ENCODE results near the gene SLC44A2. TPM values are rescaled to one million over a fixed set of nuclear protein-coding genes. Genes with fewer than 3 reads are reported as not detected.

Gene SLC44A2
- total and polyA plus RNA-seq, 2 experiments from 2014 or later, result 44.4 to 91.3 TPM

- DNase-seq (ENCODE audit: low spot score), result no peak
- H4K20me1 ChIP-seq (ENCODE audit: insufficient read depth, poor library complexity, severe bottlenecking), result peaks cover 62% of the 10 kb centered on the region
- TF ChIP-seq EZH2phosphoT487 (IDR thresholded peaks at IDR 0.05; ENCODE audit: low read depth, severe bottlenecking, unreplicated experiment), result no peak
- TF ChIP-seq EZH2 (IDR thresholded peaks at IDR 0.05; ENCODE audit: borderline replicate concordance), result no peak
- TF ChIP-seq CTCF (IDR thresholded peaks at IDR 0.05; ENCODE audit: poor library complexity), result no peak
- no peaks in the 10 kb centered on the region for H3K4me1 ChIP-seq (ENCODE audit: insufficient read depth)
- no peak overlapping the region for H3K4me2 ChIP-seq
- no peaks in the 10 kb centered on the region for H3K27me3 ChIP-seq
- H3K9me2 ChIP-seq (replicated peaks; ENCODE audit: insufficient read depth), result no peaks in the 10 kb centered on the region
- H3K4me3 ChIP-seq, result no peak overlapping the region
- no peak overlapping the region for H3K27ac ChIP-seq
- no peak overlapping the region for H2AFZ ChIP-seq
- H3K9me3 ChIP-seq (ENCODE audit: low read depth), result no peaks in the 10 kb centered on the region
- no peaks in the 10 kb centered on the region for H3K36me3 ChIP-seq (replicated peaks; ENCODE audit: insufficient read depth, low read depth)
- H3K79me2 ChIP-seq, result peaks cover 14% of the 10 kb centered on the region
- 95% methylated on average over 28 of the region's 31 CpGs for WGBS (ENCODE audit: low lambda C conversion rate, missing lambda C conversion rate)
These were observed 61.5 kb downstream of the SLC44A2 start for GRCh38 chr19:10686661-10687517.

- Histone ChIP-seq H3K4me1 (ENCODE audit: insufficient read depth) (no peaks in the 10 kb centered on the region), H3K36me3 (replicated peaks; ENCODE audit: insufficient read depth, low read depth) (no peaks in the 10 kb centered on the region), H3K4me2 (no peak overlapping the region), H4K20me1 (ENCODE audit: insufficient read depth, poor library complexity, severe bottlenecking) (peaks cover 71% of the 10 kb centered on the region), H3K4me3 (no peak overlapping the region), H3K27ac (no peak overlapping the region), H3K27me3 (no peaks in the 10 kb centered on the region), H3K9me2 (replicated peaks; ENCODE audit: insufficient read depth) (no peaks in the 10 kb centered on the region), H2AFZ (no peak overlapping the region), H3K79me2 (peaks cover 14% of the 10 kb centered on the region), H3K9me3 (ENCODE audit: low read depth) (no peaks in the 10 kb centered on the region)
- WGBS (ENCODE audit: low lambda C conversion rate, missing lambda C conversion rate), result 92% methylated on average over 23 of the region's 25 CpGs
- TF ChIP-seq EZH2phosphoT487 (IDR thresholded peaks at IDR 0.05; ENCODE audit: low read depth, severe bottlenecking, unreplicated experiment) (no peak), EZH2 (IDR thresholded peaks at IDR 0.05; ENCODE audit: borderline replicate concordance) (no peak), CTCF (IDR thresholded peaks at IDR 0.05; ENCODE audit: poor library complexity) (no peak)
- DNase-seq (ENCODE audit: low spot score), result no peak
These were observed 62.4 kb downstream of the SLC44A2 start for GRCh38 chr19:10687518-10688288.

GRCh38 chr19:10688545-10689280, 63.4 kb downstream of the SLC44A2 start:
- no peaks in the 10 kb centered on the region for H3K9me3 ChIP-seq (ENCODE audit: low read depth)
- no peak overlapping the region for H3K4me3 ChIP-seq
- H3K27me3 ChIP-seq, result no peaks in the 10 kb centered on the region
- H4K20me1 ChIP-seq (ENCODE audit: insufficient read depth, poor library complexity, severe bottlenecking), result peaks cover 65% of the 10 kb centered on the region
- DNase-seq (ENCODE audit: low spot score), result no peak
- peaks cover 14% of the 10 kb centered on the region for H3K79me2 ChIP-seq
- no peaks in the 10 kb centered on the region for H3K36me3 ChIP-seq (replicated peaks; ENCODE audit: insufficient read depth, low read depth)
- 97% methylated on average over 25 of the region's 27 CpGs for WGBS (ENCODE audit: low lambda C conversion rate, missing lambda C conversion rate)
- no peak overlapping the region for H3K27ac ChIP-seq
- TF ChIP-seq EZH2phosphoT487 (IDR thresholded peaks at IDR 0.05; ENCODE audit: low read depth, severe bottlenecking, unreplicated experiment) (no peak), CTCF (IDR thresholded peaks at IDR 0.05; ENCODE audit: poor library complexity) (no peak), EZH2 (IDR thresholded peaks at IDR 0.05; ENCODE audit: borderline replicate concordance) (no peak)
- no peak overlapping the region for H3K4me2 ChIP-seq
- no peaks in the 10 kb centered on the region for H3K9me2 ChIP-seq (replicated peaks; ENCODE audit: insufficient read depth)
- H2AFZ ChIP-seq, result no peak overlapping the region
- H3K4me1 ChIP-seq (ENCODE audit: insufficient read depth), result no peaks in the 10 kb centered on the region

All from hepatocyte (in vitro differentiated cells).